ENCODE data around the gene ZNF830.

GRCh38 chr17:34991606-34992005 lies 30.3 kb downstream of the ZNF830 start:
- TF ChIP-seq MXI1 (IDR thresholded peaks at IDR 0.05; ENCODE audit: borderline replicate concordance, low read depth, low read length) (no peak), FOSL1 (CRISPR knock-in tag; IDR thresholded peaks at IDR 0.05; ENCODE audit: borderline replicate concordance) (no peak), ELF4 (CRISPR knock-in tag; IDR thresholded peaks at IDR 0.05; ENCODE audit: borderline replicate concordance) (no peak), ZNF562 (CRISPR knock-in tag; IDR thresholded peaks at IDR 0.05; ENCODE audit: borderline replicate concordance) (no peak), ZBTB2 (CRISPR knock-in tag; IDR thresholded peaks at IDR 0.05; ENCODE audit: low read depth) (no peak), POLR2A (IDR thresholded peaks at IDR 0.05; ENCODE audit: insufficient read depth in 1 of 2, low read depth in 2 of 2, low read length in 2 of 2) (no peak), ZNF781 (CRISPR knock-in tag; IDR thresholded peaks at IDR 0.05; ENCODE audit: borderline replicate concordance, not compliant biosample characterization) (no peak), FOXK1 (CRISPR knock-in tag; IDR thresholded peaks at IDR 0.05; ENCODE audit: borderline replicate concordance, low read depth) (no peak), ZNF282 (IDR thresholded peaks at IDR 0.05; ENCODE audit: partially characterized antibody) (no peak)
- TF ChIP-seq, protein P1, sequence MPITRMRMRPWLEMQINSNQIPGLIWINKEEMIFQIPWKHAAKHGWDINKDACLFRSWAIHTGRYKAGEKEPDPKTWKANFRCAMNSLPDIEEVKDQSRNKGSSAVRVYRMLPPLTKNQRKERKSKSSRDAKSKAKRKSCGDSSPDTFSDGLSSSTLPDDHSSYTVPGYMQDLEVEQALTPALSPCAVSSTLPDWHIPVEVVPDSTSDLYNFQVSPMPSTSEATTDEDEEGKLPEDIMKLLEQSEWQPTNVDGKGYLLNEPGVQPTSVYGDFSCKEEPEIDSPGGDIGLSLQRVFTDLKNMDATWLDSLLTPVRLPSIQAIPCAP (CRISPR knock-in tag; IDR thresholded peaks at IDR 0.05; ENCODE audit: low read depth), result no peak
- TF ChIP-seq, protein P2, sequence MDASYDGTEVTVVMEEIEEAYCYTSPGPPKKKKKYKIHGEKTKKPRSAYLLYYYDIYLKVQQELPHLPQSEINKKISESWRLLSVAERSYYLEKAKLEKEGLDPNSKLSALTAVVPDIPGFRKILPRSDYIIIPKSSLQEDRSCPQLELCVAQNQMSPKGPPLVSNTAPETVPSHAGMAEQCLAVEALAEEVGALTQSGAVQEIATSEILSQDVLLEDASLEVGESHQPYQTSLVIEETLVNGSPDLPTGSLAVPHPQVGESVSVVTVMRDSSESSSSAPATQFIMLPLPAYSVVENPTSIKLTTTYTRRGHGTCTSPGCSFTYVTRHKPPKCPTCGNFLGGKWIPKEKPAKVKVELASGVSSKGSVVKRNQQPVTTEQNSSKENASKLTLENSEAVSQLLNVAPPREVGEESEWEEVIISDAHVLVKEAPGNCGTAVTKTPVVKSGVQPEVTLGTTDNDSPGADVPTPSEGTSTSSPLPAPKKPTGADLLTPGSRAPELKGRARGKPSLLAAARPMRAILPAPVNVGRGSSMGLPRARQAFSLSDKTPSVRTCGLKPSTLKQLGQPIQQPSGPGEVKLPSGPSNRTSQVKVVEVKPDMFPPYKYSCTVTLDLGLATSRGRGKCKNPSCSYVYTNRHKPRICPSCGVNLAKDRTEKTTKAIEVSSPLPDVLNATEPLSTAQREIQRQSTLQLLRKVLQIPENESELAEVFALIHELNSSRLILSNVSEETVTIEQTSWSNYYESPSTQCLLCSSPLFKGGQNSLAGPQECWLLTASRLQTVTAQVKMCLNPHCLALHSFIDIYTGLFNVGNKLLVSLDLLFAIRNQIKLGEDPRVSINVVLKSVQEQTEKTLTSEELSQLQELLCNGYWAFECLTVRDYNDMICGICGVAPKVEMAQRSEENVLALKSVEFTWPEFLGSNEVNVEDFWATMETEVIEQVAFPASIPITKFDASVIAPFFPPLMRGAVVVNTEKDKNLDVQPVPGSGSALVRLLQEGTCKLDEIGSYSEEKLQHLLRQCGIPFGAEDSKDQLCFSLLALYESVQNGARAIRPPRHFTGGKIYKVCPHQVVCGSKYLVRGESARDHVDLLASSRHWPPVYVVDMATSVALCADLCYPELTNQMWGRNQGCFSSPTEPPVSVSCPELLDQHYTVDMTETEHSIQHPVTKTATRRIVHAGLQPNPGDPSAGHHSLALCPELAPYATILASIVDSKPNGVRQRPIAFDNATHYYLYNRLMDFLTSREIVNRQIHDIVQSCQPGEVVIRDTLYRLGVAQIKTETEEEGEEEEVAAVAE (CRISPR knock-in tag; IDR thresholded peaks at IDR 0.05; ENCODE audit: borderline replicate concordance), result no peak
